G401 (cell line): ENCODE results near the gene ATG9A. TPM values are rescaled to one million over a fixed set of nuclear protein-coding genes. Genes with fewer than 3 reads are reported as not detected.
"Not testable (repeated sequence)": the region's sequence is repeated elsewhere in the genome, so short reads cannot be mapped to it uniquely, and the experiment has no call there.

Experiments used
- DNase-seq: peaks from one replicate; pipeline ENCODE4 v3.0.0-alpha.2; 2015; ENCODE audit warnings: low spot score
- in situ Hi-C: cut with HindIII; loops from 2 replicates; pipeline ENCODE4 v1.10.0; 2016; ENCODE audit warnings: low sequenced_read_pairs, mixed read lengths
- total RNA-seq: library from RNA; depleted of rRNA; stranded (reverse); fragments of >200 nt; shearing (Covaris generic); gene quantifications from 2 replicates; pipeline ENCODE4 v1.2.3, GENCODE V29; 2014

The ATG9A gene
- total RNA-seq, 1 experiment from 2014 or later = 24.6 TPM

DNA sequence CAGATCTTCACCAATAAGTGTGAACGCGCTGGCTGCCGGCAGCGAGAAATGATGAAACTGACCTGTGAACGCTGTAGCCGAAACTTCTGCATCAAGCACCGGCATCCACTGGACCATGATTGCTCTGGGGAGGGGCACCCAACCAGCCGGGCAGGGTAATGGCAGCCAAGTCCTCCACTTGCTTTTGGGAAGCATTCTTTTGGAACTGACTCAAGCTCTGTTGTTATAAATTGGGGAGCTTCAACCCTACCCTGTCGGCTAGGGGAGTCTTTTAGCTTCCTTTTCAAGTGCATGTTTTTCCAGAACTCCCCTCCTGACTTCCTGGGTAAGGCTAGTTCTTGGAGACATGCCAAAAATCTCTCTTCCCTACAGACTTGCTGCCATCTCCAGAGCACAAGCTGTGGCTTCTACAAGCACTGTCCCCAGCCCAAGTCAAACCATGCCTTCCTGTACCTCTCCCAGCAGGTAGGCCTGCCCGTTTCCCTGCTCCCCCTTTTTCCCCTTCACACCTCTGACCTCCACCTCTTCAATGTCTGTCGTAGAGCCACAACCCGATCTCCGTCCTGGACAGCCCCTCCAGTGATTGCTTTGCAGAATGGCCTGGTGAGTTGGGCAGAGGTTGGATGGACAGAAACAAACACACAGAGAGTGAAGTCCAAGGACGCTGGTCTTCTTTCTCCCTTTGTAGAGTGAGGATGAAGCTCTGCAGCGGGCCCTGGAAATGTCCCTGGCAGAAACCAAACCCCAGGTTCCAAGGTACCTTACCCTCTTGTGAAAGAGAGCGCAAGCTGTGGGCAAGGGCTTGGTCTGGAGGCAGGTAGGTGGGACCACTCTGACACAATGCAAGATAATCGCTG is 21.3 kb downstream of the ATG9A start:
- peak; percentile 56 for DNase-seq
- in situ Hi-C loops = no loop called here

DNA sequence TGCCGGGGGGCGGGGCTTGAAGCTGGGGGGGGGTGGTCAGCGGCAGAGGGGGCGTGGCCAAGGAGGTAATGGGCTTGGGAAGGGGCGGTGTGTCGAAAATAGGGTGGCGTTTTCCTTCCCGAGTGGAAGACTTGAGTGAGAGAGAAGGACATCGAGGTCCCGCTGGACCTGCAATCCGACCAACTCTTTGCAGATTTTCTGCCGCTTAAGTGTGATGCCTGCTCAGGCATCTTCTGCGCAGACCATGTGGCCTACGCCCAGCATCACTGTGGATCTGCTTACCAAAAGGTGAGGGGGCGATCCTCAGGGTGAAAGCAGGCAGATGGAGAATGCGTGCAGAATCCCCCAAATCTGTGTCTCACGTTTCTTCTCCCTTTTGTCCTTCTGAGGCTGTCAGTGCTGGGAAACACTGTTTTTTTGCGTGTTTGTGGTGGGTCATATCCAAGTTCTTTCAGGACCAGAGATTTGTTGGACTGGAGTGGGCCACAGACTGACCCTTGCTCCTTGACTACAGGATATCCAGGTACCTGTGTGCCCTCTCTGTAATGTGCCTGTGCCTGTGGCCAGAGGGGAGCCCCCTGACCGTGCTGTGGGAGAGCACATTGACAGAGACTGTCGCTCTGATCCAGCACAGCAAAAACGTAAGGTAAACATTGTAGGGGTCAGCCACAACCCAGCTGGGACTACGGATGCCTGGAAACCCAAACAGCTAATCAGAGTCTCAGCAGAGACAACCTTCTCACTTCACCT is 22.1 kb downstream of the ATG9A start:
- in situ Hi-C loops = no loop called here
- peak; percentile 75 for DNase-seq

GRCh38 chr2:219206328-219207133 is 22.9 kb downstream of the ATG9A start, which contains the start of gene ZFAND2B:
Gene ZFAND2B (plus strand): TSS chr2:219206782. CDS start chr2:219206988, 206 bp downstream.
- peak; percentile 94 for DNase-seq
- in situ Hi-C loops = no loop called here

DNA sequence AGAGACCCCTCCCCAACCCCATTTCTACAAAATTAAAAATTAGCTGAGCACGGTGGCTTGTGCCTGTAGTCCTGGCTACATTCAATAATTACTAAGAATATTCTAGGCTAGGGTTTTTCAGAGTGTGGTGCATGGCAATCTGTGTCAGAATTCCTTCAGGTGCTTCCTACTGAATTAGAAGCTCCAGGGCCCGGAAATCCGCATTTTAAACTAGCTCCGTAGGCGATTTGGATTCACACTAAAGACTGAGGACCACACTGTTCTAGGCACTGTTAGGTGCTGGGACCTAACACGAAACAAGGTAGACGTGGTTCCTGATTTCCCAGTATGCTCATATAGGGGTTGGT is 23.5 kb downstream of the ATG9A start:
- in situ Hi-C loops = no loop called here
- no peak for DNase-seq

- DNase-seq = no peak
- in situ Hi-C loops = no loop called here
Measured at GRCh38 chr2:219205165-219205538, 24.3 kb downstream of the ATG9A start.

- in situ Hi-C loops = no loop called here
- DNase-seq = no peak
Measured at GRCh38 chr2:219204425-219205164, 24.8 kb downstream of the ATG9A start.

GRCh38 chr2:219201331-219201730 is 28.1 kb downstream of the ATG9A start:
- in situ Hi-C loops, DNase-seq: not testable (repeated sequence)

- DNase-seq, in situ Hi-C loops: not testable (repeated sequence)
Measured at GRCh38 chr2:219200502-219201326, 28.7 kb downstream of the ATG9A start.

DNA sequence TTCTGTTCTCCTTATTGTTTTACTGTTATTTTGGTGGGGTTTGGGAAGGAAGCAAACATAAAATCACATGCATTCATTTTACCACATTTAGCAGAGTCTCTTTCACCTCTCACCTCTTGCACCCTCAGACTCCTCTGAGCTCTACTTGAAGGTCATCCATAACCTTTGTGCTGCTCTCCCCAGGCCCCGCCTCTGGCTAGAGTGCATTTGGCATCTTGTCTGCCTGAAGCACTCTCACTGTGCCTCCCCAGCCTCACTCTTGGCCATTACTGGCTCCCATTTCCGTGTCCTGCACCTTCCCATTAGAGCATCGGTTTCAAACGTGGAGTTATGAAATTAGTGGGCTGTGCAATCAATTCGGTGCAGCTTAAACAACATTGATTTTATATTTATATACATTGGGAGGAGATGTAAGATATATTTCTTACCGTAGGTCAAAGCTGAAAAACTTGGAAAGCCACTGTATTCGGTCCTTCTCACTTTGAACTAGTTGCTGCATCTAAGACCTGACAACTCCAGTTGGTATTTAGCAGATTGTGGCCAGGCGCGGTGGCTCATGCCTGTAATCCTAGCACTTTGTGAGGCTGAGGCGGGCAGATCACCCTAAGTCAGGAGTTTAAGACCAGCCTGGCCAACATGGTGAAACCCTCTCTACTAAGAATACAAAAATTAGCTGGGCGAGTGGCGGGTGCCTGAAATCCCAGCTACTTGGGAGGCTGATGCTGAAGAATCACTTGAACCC is 29.8 kb downstream of the ATG9A start:
- no peak for DNase-seq

GRCh38 chr2:219198974-219199373 is 30.5 kb downstream of the ATG9A start:
- in situ Hi-C loops = no loop called here
- DNase-seq = no peak

More for the DNA sequence above, 29.8 kb downstream of the ATG9A start:
- in situ Hi-C loops = no loop called here

DNA sequence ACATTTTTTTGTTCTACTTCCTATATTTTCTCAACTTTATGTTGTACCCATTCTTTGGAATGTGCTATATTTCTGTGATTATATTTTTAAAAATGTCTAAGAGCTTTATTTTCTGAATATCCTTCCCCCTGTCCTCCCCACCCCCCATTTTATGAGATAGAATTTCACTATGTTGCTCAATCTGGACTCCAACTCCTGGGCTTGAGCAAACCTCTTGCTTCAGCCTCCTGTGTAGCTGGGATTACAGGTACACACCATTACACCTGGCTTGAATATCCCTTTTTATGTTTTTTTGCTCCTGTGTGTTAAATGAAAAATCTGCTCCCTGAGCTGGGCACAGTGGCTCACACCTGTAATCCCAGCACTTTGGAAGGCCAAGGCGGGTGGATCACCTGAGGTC is 32.0 kb downstream of the ATG9A start:
- no peak for DNase-seq
- in situ Hi-C loops = no loop called here

DNA sequence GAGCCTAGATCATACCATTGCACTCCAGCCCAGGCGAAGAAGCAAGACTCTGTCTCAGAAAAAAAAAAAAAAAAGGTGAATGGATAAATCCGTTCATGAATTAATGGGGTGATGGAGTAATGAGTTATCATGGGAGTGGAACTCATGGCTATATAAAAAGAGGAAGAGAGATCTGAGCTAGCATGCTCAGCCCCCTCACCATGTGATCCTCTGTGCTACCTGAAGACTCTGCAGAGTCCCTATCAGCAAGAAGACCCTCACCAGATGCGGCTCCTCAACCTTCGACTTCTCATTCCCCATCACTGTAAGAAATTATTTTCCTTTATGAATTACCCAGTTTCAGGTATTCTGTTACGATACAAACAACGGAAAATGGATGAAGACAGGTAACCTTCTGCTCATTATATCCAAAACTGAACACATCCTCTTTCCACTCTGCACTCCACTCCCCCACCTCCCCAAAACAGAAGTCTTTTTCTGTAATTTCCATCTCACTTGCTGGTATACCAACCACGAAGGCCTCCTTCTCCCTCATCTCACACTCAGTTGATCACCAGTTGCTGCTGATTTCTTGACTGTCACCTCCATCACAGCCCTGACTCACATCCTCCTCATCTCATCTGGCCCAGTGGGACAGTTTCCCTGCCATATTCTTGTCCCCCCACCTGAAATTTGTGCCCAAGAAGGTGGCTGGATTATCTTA is 42.5 kb downstream of the ATG9A start:
- DNase-seq = no peak
- in situ Hi-C loops = no loop called here

DNA sequence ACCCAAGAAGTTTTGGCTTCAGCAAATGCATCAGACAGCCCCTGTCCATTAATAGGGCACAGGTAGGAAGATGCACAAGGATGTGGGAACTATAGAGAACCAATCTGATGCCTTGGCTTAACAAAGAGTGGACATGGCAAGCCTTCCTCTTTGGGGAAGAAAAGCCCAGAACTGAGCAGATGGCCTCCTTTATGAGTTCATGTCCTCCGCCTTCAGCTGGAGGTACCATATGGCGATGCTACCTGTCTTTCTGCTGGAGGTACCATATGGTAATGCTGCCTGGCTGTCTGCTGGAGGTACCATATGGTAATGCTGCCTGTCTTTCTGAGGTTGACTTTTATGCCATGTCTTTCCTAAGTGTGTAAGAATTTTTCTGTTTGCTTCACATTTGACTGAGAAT is 45.3 kb downstream of the ATG9A start:
- in situ Hi-C loops = no loop called here

GRCh38 chr2:219183151-219183772 is 46.2 kb downstream of the ATG9A start:
- no peak for DNase-seq
- in situ Hi-C loops = no loop called here

More for the DNA sequence above, 45.3 kb downstream of the ATG9A start:
- DNase-seq = peak; percentile 96

DNA sequence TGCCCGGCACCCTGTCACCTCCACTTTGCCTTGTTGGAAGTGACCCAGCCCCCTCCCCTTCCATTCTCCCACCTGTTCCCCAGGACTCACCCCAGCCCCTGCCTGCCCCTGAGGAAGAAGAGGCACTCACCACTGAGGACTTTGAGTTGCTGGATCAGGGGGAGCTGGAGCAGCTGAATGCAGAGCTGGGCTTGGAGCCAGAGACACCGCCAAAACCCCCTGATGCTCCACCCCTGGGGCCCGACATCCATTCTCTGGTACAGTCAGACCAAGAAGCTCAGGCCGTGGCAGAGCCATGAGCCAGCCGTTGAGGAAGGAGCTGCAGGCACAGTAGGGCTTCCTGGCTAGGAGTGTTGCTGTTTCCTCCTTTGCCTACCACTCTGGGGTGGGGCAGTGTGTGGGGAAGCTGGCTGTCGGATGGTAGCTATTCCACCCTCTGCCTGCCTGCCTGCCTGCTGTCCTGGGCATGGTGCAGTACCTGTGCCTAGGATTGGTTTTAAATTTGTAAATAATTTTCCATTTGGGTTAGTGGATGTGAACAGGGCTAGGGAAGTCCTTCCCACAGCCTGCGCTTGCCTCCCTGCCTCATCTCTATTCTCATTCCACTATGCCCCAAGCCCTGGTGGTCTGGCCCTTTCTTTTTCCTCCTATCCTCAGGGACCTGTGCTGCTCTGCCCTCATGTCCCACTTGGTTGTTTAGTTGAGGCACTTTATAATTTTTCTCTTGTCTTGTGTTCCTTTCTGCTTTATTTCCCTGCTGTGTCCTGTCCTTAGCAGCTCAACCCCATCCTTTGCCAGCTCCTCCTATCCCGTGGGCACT is 46.9 kb downstream of the ATG9A start:
- in situ Hi-C loops = no loop called here

DNA sequence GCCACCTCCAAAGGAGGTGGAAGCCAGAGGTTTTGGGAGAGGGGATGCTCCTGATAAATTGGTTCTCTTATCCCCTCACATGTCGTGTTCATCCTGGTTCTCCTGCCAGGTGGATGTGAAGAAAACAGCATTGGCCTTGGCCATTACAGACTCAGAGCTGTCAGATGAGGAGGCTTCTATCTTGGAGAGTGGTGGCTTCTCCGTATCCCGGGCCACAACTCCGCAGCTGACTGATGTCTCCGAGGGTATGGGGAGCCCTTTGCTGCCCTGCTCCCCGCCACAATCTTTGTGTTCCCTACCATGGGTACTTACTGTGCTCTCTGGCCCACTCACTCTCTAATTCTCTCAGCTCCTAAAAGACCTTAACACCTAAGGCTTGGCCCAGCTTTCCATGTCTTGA is 47.9 kb downstream of the ATG9A start:
- in situ Hi-C loops = no loop called here

More for the DNA sequence above, 46.9 kb downstream of the ATG9A start:
- DNase-seq = peak; percentile 15

More for the DNA sequence above, 47.9 kb downstream of the ATG9A start:
- no peak for DNase-seq
